Astrocyte (in vitro differentiated cells and primary cell): ENCODE measurements around the gene FBXO4.

Experiments
- CTCF ChIP-seq: IDR thresholded peaks from 2 replicates; pipeline ENCODE4 v1.5.1; 2011; ENCODE audit warnings: low read depth, mild to moderate bottlenecking, inconsistent platforms, low read length, moderate library complexity; ENCODE audit not compliant: insufficient read depth
- EZH2 ChIP-seq: IDR thresholded peaks from 2 replicates; pipeline ENCODE4 v1.6.1; 2012; ENCODE audit warnings: mild to moderate bottlenecking, low read length, inconsistent platforms; ENCODE audit not compliant: insufficient read depth

GRCh38 chr5:41960481-41960880 is 35.4 kb downstream of the FBXO4 start:
- no peak for TF ChIP-seq CTCF
- TF ChIP-seq EZH2: no peak
